Loucy (cell line): Measurements from ENCODE around the gene U2SURP.

ENCODE experiments used
- EZH2phosphoT487 ChIP-seq: fragments of 200-600 bp; IDR thresholded peaks from 2 replicates; pipeline ENCODE4 v1.6.1; 2018; ENCODE audit warnings: antibody characterized with exemption, mild to moderate bottlenecking, moderate library complexity, borderline replicate concordance
- TF ChIP-seq, protein P1 (sequence below): fragments of 200-600 bp; sonication (generic); conservative IDR thresholded peaks from 2 replicates; pipeline ENCODE4 v1.5.1; 2014; ENCODE audit warnings: mild to moderate bottlenecking, antibody characterized with exemption, low read length

DNA sequence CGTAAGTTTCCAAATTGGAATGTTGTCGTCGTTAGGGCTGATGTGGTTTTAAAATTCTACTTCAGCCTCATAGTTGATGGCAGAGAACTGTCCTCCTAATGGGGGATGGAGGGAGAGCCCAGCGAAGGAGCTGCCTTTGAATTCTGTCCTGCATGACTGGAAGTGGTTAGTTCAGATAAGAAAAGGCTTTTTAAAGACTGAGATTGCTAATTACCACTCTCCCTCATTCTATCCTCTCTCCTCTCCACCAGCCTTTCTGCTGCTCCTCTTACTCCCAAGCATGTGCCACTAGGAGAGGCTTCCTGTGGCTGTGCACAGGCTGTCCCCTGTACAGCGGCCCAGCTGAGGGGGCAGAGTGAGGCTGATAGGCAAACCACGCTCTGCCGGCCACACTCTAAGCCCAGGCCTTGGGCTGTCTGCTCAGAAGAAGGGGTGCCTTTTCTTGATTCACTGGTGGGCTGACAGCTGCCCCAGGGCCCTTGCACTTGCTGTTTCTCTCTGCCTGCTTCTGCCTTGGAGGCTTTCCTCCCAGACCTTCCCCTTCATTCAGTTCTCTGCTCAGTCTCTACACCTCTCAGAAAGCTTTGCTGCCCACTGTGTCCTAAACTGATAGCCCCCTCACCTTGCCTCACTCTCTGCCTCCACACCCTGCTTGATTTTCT is 29.1 kb upstream of the U2SURP start:
- TF ChIP-seq, protein P1, sequence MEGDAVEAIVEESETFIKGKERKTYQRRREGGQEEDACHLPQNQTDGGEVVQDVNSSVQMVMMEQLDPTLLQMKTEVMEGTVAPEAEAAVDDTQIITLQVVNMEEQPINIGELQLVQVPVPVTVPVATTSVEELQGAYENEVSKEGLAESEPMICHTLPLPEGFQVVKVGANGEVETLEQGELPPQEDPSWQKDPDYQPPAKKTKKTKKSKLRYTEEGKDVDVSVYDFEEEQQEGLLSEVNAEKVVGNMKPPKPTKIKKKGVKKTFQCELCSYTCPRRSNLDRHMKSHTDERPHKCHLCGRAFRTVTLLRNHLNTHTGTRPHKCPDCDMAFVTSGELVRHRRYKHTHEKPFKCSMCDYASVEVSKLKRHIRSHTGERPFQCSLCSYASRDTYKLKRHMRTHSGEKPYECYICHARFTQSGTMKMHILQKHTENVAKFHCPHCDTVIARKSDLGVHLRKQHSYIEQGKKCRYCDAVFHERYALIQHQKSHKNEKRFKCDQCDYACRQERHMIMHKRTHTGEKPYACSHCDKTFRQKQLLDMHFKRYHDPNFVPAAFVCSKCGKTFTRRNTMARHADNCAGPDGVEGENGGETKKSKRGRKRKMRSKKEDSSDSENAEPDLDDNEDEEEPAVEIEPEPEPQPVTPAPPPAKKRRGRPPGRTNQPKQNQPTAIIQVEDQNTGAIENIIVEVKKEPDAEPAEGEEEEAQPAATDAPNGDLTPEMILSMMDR, result no peak
- no peak for TF ChIP-seq EZH2phosphoT487
